Cardiac ventricle fibroblast (primary cell): ENCODE results near the gene DVL1. TPM values are rescaled to one million over a fixed set of nuclear protein-coding genes. Genes with fewer than 3 reads are reported as not detected.

ENCODE experiments used
- total RNA-seq: library from RNA; depleted of rRNA; stranded (reverse); fragments of >200 nt; gene quantifications from 2 replicates; pipeline ENCODE4 v1.2.3, GENCODE V29; 2015

DVL1 gene
- total RNA-seq: 34.1 and 38.3 TPM in 2 replicates

GRCh38 chr1:1349256-1350012 lies at the start of gene DVL1:
TSS of gene DVL1 (minus strand) at chr1:1349418. CDS start at chr1:1349065, 353 bp downstream.

GRCh38 chr1:1374929-1375662 lies 25.9 kb upstream of the DVL1 start, which contains the start of gene AURKAIP1:
TSS of gene AURKAIP1 (minus strand) at chr1:1375207. CDS start at chr1:1374756, 451 bp downstream.

GRCh38 chr1:1358433-1359271 lies 9.4 kb upstream of the DVL1 start, which contains the start of gene MXRA8:
TSS of gene MXRA8 (minus strand) at chr1:1358555. CDS start at chr1:1358504, 51 bp downstream.

GRCh38 chr1:1331068-1331965 lies 17.9 kb downstream of the DVL1 start, which contains the start of gene TAS1R3:
TSS of gene TAS1R3 (plus strand) at chr1:1331280. CDS start at chr1:1331346, 66 bp downstream.

GRCh38 chr1:1324524-1325287 lies 24.5 kb downstream of the DVL1 start, which contains the start of the genes CPTP and INTS11:
TSS of gene CPTP (plus strand) at chr1:1324802. CDS start at chr1:1326911, 2,109 bp downstream.
TSS of gene INTS11 (minus strand) at chr1:1324660. CDS start at chr1:1324608, 52 bp downstream.

GRCh38 chr1:1307923-1308755 lies 41.1 kb downstream of the DVL1 start, which contains the start of the genes ACAP3 and PUSL1:
TSS of gene ACAP3 (minus strand) at chr1:1307930. CDS start at chr1:1307815, 115 bp downstream.
TSS of gene PUSL1 (plus strand) at chr1:1308597. CDS start at chr1:1308644, 47 bp downstream.

Other genes starting within 250 kb of the DVL1 start
- 5.5 and 11.3 TPM in 2 replicates for gene C1orf159, start 233.3 kb downstream of the DVL1 start, total RNA-seq
- gene TTLL10, start 175.5 kb downstream of the DVL1 start, total RNA-seq: not detected in 2 replicates
- gene TNFRSF18, start 142.8 kb downstream of the DVL1 start, total RNA-seq: 4.1 TPM in 1 of 2 replicates, not detected in the other
- 3.3 and 5.9 TPM in 2 replicates for gene TNFRSF4, start 135.3 kb downstream of the DVL1 start, total RNA-seq
- 201 and 230 TPM in 2 replicates for gene SDF4, start 117.4 kb downstream of the DVL1 start, total RNA-seq
- 32.1 and 35.6 TPM in 2 replicates for gene B3GALT6, start 117.2 kb downstream of the DVL1 start, total RNA-seq
- 0.25 and 0.93 TPM in 2 replicates for gene C1QTNF12, start 102.7 kb downstream of the DVL1 start, total RNA-seq
- gene UBE2J2, start 75.6 kb downstream of the DVL1 start, total RNA-seq: 37.2 and 39.1 TPM in 2 replicates
- 0.44 and 1.2 TPM in 2 replicates for gene SCNN1D, start 69.0 kb downstream of the DVL1 start, total RNA-seq
- 24.8 and 30.2 TPM in 2 replicates for gene ACAP3, start 41.5 kb downstream of the DVL1 start, total RNA-seq
- 32.4 and 33.3 TPM in 2 replicates for gene PUSL1, start 40.8 kb downstream of the DVL1 start, total RNA-seq
- gene INTS11, start 24.8 kb downstream of the DVL1 start, total RNA-seq: 55.9 and 57.5 TPM in 2 replicates
- 23.7 and 25.1 TPM in 2 replicates for gene CPTP, start 24.6 kb downstream of the DVL1 start, total RNA-seq
- 0.06 TPM in 1 of 2 replicates, not detected in the other for gene TAS1R3, start 18.1 kb downstream of the DVL1 start, total RNA-seq
- 630 and 641 TPM in 2 replicates for gene MXRA8, start 9.1 kb upstream of the DVL1 start, total RNA-seq
- 105 and 109 TPM in 2 replicates for gene AURKAIP1, start 25.8 kb upstream of the DVL1 start, total RNA-seq
- 119 and 121 TPM in 2 replicates for gene CCNL2, start 49.9 kb upstream of the DVL1 start, total RNA-seq
- gene MRPL20, start 57.9 kb upstream of the DVL1 start, total RNA-seq: 91.9 and 98.0 TPM in 2 replicates
- 0.20 and 1.00 TPM in 2 replicates for gene ANKRD65, start 71.9 kb upstream of the DVL1 start, total RNA-seq
- 6.9 and 14.0 TPM in 2 replicates for gene VWA1, start 86.3 kb upstream of the DVL1 start, total RNA-seq
- gene ATAD3C, start 100.3 kb upstream of the DVL1 start, total RNA-seq: not detected in 2 replicates
- gene ATAD3B, start 122.3 kb upstream of the DVL1 start, total RNA-seq: 8.6 and 9.3 TPM in 2 replicates
- gene ATAD3A, start 162.7 kb upstream of the DVL1 start, total RNA-seq: 19.9 and 27.5 TPM in 2 replicates
- 1.2 and 5.8 TPM in 2 replicates for gene TMEM240, start 191.2 kb upstream of the DVL1 start, total RNA-seq
- 95.3 and 101 TPM in 2 replicates for gene SSU72, start 225.4 kb upstream of the DVL1 start, total RNA-seq